Kidney epithelial cell (primary cell): ENCODE measurements around the gene NDST3. TPM values are rescaled to one million over a fixed set of nuclear protein-coding genes. Genes with fewer than 3 reads are reported as not detected.

ENCODE experiments used
- DNase-seq: peaks from one replicate; pipeline ENCODE4 v3.0.0-alpha.2; 2010; ENCODE audit warnings: low read depth
- H3K27me3 ChIP-seq: 2 replicates; pipeline ENCODE4 v1.6.0; 2011; ENCODE audit warnings: low read length; ENCODE audit not compliant: control insufficient read depth, insufficient read depth
- H3K36me3 ChIP-seq: 2 replicates; pipeline ENCODE4 v1.5.1; 2011; ENCODE audit warnings: low read length; ENCODE audit not compliant: control insufficient read depth, insufficient read depth
- H3K4me3 ChIP-seq: 2 replicates; pipeline ENCODE4 v1.5.1; 2011; ENCODE audit warnings: low read depth, mild to moderate bottlenecking, control low read depth, low read length
- total RNA-seq: library from RNA; depleted of rRNA; stranded (reverse); fragments of >200 nt; gene quantifications from 2 replicates; pipeline ENCODE4 v1.2.3, GENCODE V29; 2015
- TF ChIP-seq, protein P1 (sequence below): IDR thresholded peaks from 2 replicates; pipeline ENCODE4 v1.5.1; 2011; ENCODE audit warnings: mild to moderate bottlenecking, moderate library complexity, low read length, control low read depth, inconsistent platforms; ENCODE audit not compliant: insufficient read depth, poor library complexity, severe bottlenecking

Gene NDST3
- total RNA-seq, 1 donor from 2014 or later = 0.71 TPM

DNA sequence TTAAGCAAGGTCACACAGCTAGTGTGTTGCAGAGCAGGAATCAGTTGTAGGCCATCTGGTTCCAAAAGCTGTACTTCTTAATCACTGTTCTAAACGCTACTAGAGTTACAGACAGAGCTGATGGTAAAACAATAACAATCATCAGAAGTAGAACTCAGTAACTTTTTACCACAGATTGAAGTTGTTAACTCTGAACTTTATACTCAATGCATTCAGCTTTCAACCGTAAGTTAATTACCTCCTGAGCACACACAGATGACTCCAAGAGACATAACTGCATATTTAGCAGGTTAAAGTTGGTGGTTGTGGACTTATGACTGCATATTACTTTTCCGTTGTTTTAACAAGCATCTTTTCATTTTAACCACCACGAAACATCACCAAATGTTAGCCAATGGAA, 191.2 kb downstream of the NDST3 start:
- H3K4me3 ChIP-seq = no peak overlapping the region
- no peak for DNase-seq
- no peaks in the 10 kb centered on the region for H3K36me3 ChIP-seq
- no peaks in the 10 kb centered on the region for H3K27me3 ChIP-seq
- TF ChIP-seq, protein P1, sequence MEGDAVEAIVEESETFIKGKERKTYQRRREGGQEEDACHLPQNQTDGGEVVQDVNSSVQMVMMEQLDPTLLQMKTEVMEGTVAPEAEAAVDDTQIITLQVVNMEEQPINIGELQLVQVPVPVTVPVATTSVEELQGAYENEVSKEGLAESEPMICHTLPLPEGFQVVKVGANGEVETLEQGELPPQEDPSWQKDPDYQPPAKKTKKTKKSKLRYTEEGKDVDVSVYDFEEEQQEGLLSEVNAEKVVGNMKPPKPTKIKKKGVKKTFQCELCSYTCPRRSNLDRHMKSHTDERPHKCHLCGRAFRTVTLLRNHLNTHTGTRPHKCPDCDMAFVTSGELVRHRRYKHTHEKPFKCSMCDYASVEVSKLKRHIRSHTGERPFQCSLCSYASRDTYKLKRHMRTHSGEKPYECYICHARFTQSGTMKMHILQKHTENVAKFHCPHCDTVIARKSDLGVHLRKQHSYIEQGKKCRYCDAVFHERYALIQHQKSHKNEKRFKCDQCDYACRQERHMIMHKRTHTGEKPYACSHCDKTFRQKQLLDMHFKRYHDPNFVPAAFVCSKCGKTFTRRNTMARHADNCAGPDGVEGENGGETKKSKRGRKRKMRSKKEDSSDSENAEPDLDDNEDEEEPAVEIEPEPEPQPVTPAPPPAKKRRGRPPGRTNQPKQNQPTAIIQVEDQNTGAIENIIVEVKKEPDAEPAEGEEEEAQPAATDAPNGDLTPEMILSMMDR = no peak

DNA sequence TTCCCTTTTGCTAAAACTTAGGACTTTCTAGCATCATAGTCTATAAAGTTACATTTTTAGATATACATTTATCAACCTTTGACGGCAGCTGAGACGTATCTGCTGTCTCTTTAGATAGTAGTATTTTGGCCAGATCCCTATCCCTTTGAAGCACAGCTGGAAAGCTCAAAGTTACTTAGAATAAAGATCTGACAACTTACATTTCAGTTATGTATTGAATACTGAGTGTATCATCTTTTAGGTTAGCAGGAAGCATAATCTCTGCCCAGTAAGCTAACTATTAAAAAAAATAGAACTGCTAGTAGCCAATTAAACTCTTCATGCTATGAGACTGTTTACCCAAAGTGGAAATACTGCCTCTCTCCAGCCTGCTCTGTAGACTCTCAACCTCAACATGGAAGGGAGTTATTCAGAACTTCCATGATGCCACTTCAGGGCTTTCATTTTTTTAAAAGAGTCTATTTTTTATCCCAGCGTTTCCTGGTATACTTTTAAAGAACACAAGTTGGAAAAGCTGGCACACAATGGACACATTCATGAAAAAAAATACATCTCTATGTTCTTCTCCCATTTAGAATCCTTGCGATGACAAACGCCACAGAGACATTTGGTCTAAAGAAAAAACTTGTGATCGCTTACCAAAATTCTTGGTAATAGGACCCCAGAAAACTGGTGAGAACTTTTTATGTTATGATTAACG, 192.2 kb downstream of the NDST3 start:
- Histone ChIP-seq H3K36me3 (no peaks in the 10 kb centered on the region), H3K27me3 (no peaks in the 10 kb centered on the region), H3K4me3 (no peak overlapping the region)
- no peak for DNase-seq
- TF ChIP-seq, protein P1 = no peak

DNA sequence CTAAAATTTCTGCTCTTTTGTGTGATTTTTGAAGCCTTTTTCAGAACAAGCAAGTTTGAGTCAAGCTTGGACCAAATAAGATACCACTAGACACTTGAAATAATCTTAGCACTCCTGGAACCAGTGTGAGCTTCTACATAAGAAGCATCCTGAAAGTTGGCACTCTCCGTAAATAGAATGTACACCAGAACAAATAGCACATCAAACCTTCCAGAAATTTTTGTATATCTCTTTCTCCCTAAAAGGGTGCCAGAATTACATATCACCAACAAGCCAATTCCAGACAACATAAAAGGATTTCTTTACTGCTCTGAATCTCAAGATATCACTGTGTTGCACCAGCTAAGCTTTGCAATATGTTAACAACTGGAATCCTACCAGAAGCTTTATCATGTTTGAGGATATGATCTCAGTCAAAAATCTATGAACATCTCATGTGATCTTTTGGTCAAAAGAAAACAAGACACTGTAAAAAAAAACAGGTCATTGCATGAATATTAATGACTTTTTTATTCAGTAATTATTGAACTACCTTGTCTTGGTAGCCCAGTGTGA, 201.4 kb downstream of the NDST3 start:
- TF ChIP-seq, protein P1 = no peak
- Histone ChIP-seq H3K4me3 (no peak overlapping the region), H3K36me3 (no peaks in the 10 kb centered on the region), H3K27me3 (no peaks in the 10 kb centered on the region)
- no peak for DNase-seq

DNA sequence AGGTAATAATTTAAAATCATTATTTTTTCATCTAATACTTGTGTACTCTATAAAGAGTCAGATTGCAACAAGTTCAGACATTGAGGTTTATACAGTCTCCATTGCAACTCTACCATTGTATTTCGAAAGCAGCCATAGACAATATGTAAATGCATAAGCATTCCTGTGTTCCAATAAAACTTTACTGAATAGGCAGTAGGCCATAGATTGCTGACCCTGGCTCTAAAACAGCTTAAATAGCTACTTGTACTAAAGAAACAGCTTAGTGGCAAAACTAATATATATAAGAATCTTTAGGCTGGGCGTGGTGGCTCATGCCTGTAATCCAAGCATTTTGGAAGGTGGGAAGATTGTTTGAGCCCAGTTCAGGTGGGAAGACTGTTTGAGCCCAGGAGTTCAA, 203.2 kb downstream of the NDST3 start:
- Histone ChIP-seq H3K27me3 (no peaks in the 10 kb centered on the region), H3K36me3 (no peaks in the 10 kb centered on the region), H3K4me3 (no peak overlapping the region)
- TF ChIP-seq, protein P1 = no peak
- no peak for DNase-seq

DNA sequence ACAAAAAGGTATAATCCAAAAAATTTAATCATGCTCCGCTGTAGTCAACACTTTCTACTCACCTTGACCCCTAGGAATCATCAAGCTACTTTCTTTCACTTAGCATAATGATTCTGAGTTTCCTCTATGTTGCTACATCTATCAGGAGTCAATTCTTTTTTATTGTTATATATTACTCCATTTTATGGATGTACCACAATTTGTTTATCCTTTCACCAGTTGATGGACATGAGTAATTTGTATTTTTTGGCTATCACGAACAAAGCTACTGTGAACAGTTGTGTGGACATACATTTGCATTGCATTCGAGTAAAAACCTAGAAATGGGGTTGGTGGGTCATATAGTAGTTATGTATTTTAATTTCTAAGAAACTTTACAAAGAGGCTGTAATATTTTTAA, 215.6 kb downstream of the NDST3 start:
- H3K4me3 ChIP-seq = no peak overlapping the region
- TF ChIP-seq, protein P1 = no peak

DNA sequence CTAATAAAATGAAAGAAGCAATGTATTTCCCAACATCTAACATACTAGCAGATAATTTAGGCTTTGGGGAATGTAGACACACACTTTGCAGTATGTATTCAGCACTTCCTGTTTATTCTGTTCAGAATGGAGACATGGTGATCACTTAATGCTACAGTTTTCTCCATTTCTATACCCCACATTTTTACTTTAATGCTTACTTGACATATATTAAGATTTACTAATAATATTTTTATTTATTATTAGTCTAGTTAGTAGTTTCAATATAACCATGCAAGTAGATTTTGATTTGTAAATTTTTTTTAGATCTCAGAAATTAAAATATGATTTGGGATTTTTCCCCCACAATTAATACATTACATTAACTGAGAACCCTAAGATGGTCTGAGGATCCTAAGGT, 220.1 kb downstream of the NDST3 start:
- Histone ChIP-seq H3K27me3 (no peaks in the 10 kb centered on the region), H3K36me3 (no peaks in the 10 kb centered on the region), H3K4me3 (no peak overlapping the region)
- DNase-seq = no peak
- TF ChIP-seq, protein P1 = no peak

More for the DNA sequence above, 215.6 kb downstream of the NDST3 start:
- Histone ChIP-seq H3K27me3 (no peaks in the 10 kb centered on the region), H3K36me3 (no peaks in the 10 kb centered on the region)
- no peak for DNase-seq
